ENCODE results near the gene TRIM29.

The TRIM29 gene

DNA sequence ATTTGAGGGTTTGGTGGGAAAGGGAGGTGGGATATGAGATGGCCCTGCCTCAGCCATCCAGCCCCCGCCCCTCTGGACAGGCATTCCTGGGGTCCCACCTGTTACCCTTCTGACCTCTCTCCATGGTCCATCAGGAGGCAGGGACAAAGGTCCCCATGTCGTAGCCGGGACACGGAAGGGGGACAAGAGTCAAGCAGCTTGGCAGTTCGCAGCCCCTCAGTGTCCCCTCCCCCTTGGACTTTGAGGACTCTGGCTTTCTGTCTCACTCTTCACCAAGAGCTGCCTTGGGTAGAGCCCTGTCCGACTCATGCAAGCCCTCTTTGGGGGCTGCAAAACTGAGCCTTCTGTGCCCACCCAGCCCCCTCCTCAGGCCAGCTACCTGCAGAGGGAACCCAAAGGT, 30.2 kb downstream of the TRIM29 start:
- no peak overlapping the region for H3K27ac ChIP-seq (ENCODE audit: insufficient read depth, low read length, poor library complexity, severe bottlenecking)
- no peak for DNase-seq
- H3K4me1 ChIP-seq (ENCODE audit: control insufficient read depth, insufficient read depth, low read length, poor library complexity, severe bottlenecking), result no peaks in the 10 kb centered on the region
- H3K4me3 ChIP-seq (ENCODE audit: insufficient read depth, low read depth, low read length, poor library complexity, severe bottlenecking), result no peak overlapping the region
- H3K27me3 ChIP-seq (replicated peaks; ENCODE audit: control insufficient read depth, insufficient read depth, low read length, poor library complexity, severe bottlenecking), result no peaks in the 10 kb centered on the region
- H3K9me3 ChIP-seq (ENCODE audit: control insufficient read depth, low read length), result no peaks in the 10 kb centered on the region
- H3K36me3 ChIP-seq (ENCODE audit: control insufficient read depth, insufficient read depth, low read length), result no peaks in the 10 kb centered on the region

DNA sequence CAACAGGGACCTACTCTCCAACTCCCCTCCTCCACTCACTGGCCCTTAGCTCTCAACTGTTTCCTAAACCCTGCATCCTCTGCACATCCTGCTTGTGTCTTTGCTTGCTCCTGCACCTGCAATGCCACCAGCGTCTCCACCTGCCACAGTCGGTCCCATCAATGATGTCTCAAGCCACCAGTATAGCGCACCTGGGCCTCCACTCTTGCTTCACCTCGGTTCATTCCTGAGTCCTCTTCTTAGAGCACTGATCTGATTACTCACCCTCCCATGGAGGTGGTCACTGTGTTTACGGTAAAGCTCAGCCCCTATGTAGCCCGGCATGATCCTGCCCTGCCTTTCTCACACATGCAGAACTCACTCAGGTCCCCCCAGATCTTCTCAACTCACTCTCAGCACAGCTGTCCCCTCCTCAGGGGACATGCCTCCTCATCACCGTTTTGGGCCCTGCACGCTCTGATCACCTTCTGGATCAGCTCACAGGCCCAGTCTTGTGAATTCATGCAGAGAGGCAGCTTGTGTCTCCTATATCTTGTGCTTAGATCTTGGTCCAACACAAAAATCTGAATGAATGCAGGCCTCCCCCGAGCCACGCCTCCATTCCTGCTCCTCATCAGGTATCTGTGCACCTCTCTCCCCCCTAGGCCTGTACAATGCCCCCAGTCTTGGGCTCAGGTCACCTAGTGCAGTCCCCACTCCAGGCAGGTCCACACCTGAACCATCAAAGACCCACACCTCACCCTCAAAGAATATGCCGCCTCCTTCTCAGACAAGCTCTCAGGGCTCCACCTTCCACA, 31.4 kb downstream of the TRIM29 start:
- H3K27me3 ChIP-seq (replicated peaks; ENCODE audit: control insufficient read depth, insufficient read depth, low read length, poor library complexity, severe bottlenecking), result no peaks in the 10 kb centered on the region
- no peak overlapping the region for H3K4me3 ChIP-seq (ENCODE audit: insufficient read depth, low read depth, low read length, poor library complexity, severe bottlenecking)
- no peaks in the 10 kb centered on the region for H3K9me3 ChIP-seq (ENCODE audit: control insufficient read depth, low read length)
- H3K27ac ChIP-seq (ENCODE audit: insufficient read depth, low read length, poor library complexity, severe bottlenecking), result no peak overlapping the region
- H3K4me1 ChIP-seq (ENCODE audit: control insufficient read depth, insufficient read depth, low read length, poor library complexity, severe bottlenecking), result no peaks in the 10 kb centered on the region
- no peak for DNase-seq
- H3K36me3 ChIP-seq (ENCODE audit: control insufficient read depth, insufficient read depth, low read length), result no peaks in the 10 kb centered on the region

DNA sequence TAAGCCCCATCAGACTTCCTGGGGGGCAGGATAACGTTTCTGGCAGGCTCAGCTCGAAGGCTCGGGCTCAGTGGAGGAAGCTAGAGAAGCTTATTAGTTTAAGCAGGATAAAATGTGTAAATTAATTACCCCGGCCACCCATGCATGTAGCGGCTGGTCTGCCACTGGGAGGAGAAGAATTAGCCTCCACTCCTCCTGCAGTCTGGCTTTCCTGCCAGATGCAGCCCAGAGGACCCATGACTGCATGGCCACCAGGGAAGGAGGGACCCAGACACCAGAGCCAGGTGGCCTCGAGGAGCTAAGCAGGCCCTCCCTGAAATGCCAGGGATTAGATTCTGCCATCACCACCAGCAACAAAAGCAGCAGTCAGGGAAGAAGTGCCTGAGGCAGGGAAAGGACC, 32.3 kb downstream of the TRIM29 start:
- no peak for DNase-seq
- H3K36me3 ChIP-seq (ENCODE audit: control insufficient read depth, insufficient read depth, low read length), result no peaks in the 10 kb centered on the region
- H3K27me3 ChIP-seq (replicated peaks; ENCODE audit: control insufficient read depth, insufficient read depth, low read length, poor library complexity, severe bottlenecking), result no peaks in the 10 kb centered on the region

DNA sequence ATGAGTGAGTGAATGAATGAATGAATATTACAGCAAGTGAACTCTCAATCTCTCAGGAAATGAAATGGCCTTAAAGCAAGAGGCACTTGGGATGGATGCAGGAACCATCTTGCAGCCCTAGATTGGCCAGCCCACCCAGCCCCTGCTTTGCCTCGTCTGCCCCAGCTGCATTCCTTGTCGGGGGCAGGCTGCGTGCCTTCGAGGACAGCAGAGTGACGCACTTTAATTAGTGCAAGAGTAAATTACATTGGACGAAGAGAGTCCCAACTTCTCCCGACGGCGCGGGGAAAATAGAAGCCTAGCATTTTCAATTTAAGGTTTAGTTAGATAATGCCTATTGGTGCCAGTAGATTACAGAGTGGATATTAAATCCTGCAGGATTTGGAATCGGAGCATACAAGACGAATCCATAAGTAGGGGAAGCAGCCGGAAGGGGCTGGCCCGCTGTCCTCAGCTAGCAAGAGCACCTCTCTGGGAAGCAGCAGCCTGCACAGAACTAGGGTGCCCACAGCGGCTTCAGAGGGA, 33.8 kb downstream of the TRIM29 start:
- no peak for DNase-seq
- Histone ChIP-seq H3K4me1 (ENCODE audit: control insufficient read depth, insufficient read depth, low read length, poor library complexity, severe bottlenecking) (no peaks in the 10 kb centered on the region), H3K4me3 (ENCODE audit: insufficient read depth, low read depth, low read length, poor library complexity, severe bottlenecking) (no peak overlapping the region), H3K27me3 (replicated peaks; ENCODE audit: control insufficient read depth, insufficient read depth, low read length, poor library complexity, severe bottlenecking) (no peaks in the 10 kb centered on the region), H3K36me3 (ENCODE audit: control insufficient read depth, insufficient read depth, low read length) (no peaks in the 10 kb centered on the region), H3K27ac (ENCODE audit: insufficient read depth, low read length, poor library complexity, severe bottlenecking) (no peak overlapping the region), H3K9me3 (ENCODE audit: control insufficient read depth, low read length) (no peaks in the 10 kb centered on the region)

More for the DNA sequence above, 32.3 kb downstream of the TRIM29 start:
- Histone ChIP-seq H3K9me3 (ENCODE audit: control insufficient read depth, low read length) (no peaks in the 10 kb centered on the region), H3K27ac (ENCODE audit: insufficient read depth, low read length, poor library complexity, severe bottlenecking) (no peak overlapping the region), H3K4me3 (ENCODE audit: insufficient read depth, low read depth, low read length, poor library complexity, severe bottlenecking) (no peak overlapping the region), H3K4me1 (ENCODE audit: control insufficient read depth, insufficient read depth, low read length, poor library complexity, severe bottlenecking) (no peaks in the 10 kb centered on the region)

DNA sequence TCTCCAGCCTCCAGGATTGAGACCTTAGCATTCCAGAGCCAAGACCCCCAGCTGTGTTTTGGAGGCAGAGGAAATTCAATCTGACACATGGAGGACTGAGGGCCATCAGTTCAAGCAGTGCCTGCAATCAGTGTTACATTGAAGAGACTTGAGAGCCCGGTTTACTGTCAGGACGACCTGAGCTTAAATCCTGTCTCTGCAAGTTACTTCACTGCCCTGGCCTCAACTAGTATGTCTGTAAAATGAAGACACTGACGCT, 35.1 kb downstream of the TRIM29 start:
- DNase-seq, result no peak
- Histone ChIP-seq H3K9me3 (ENCODE audit: control insufficient read depth, low read length) (no peaks in the 10 kb centered on the region), H3K4me3 (ENCODE audit: insufficient read depth, low read depth, low read length, poor library complexity, severe bottlenecking) (no peak overlapping the region), H3K27me3 (replicated peaks; ENCODE audit: control insufficient read depth, insufficient read depth, low read length, poor library complexity, severe bottlenecking) (no peaks in the 10 kb centered on the region), H3K27ac (ENCODE audit: insufficient read depth, low read length, poor library complexity, severe bottlenecking) (no peak overlapping the region), H3K4me1 (ENCODE audit: control insufficient read depth, insufficient read depth, low read length, poor library complexity, severe bottlenecking) (no peaks in the 10 kb centered on the region), H3K36me3 (ENCODE audit: control insufficient read depth, insufficient read depth, low read length) (no peaks in the 10 kb centered on the region)

DNA sequence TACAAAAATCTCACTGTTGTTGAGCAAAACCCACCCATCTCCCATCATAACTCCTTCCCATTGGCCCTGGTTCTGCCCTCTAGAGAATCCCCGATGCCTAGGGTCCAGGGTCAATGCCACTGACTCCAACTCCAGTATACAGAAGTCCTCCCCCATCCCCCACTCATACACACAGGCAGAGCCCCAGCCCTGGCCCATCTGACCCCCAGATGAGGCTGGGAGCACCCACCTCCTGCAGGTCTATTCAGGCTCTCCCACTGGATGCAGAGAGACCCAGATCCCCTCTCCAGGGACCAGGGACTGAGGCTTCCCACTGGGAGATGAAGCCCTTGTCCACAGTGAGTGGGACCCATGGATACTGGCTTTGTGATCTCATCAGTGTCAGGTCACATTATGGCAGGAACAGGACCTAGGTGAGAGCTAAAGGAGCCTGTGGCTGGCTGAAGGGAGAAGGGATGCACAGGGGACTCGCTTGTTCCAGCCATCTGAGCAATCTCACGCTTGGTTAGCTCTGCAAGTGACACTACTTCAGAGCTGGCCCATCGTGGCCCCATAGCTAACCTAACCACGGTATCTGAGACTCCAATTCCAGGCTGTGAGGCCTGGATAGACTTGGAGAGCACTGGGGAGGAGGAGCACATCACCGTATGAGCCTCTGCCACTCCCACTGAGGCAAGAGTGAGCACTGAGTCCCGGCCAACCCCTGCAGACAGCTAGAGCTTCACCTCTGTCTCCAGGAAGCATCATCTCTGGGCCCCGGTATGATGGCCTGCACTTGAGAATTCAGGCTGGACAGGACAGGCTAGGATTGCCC, 35.7 kb downstream of the TRIM29 start:
- no peak for DNase-seq
- Histone ChIP-seq H3K4me1 (ENCODE audit: control insufficient read depth, insufficient read depth, low read length, poor library complexity, severe bottlenecking) (no peaks in the 10 kb centered on the region), H3K27ac (ENCODE audit: insufficient read depth, low read length, poor library complexity, severe bottlenecking) (no peak overlapping the region), H3K9me3 (ENCODE audit: control insufficient read depth, low read length) (no peaks in the 10 kb centered on the region), H3K27me3 (replicated peaks; ENCODE audit: control insufficient read depth, insufficient read depth, low read length, poor library complexity, severe bottlenecking) (no peaks in the 10 kb centered on the region), H3K36me3 (ENCODE audit: control insufficient read depth, insufficient read depth, low read length) (no peaks in the 10 kb centered on the region), H3K4me3 (ENCODE audit: insufficient read depth, low read depth, low read length, poor library complexity, severe bottlenecking) (no peak overlapping the region)

DNA sequence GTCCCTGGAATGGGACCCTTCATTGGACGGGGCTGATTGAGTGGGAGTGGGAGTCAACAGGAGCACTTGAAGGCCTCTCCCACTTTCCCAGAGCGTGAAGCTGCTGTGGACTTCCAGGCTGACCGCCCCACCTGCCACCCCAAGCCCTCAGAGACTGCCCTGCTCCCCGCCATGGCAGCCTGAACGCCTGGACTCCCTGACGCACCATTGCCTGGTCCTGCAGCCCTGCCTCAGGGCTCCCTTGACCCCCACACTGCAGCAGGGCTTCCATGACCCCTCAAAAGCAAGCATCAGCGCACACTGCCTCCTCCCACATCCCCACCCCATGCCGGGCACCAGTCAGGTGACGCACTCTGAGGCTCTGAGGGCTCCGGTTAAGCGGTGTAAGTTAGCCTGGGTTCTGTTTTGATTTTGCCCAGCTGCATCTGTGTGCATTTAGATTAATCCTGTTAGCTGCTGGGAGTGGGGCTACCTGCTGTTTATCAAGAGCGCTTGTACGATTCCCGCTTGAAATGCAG, 39.4 kb downstream of the TRIM29 start:
- Histone ChIP-seq H3K9me3 (ENCODE audit: control insufficient read depth, low read length) (no peaks in the 10 kb centered on the region), H3K27me3 (replicated peaks; ENCODE audit: control insufficient read depth, insufficient read depth, low read length, poor library complexity, severe bottlenecking) (no peaks in the 10 kb centered on the region), H3K27ac (ENCODE audit: insufficient read depth, low read length, poor library complexity, severe bottlenecking) (no peak overlapping the region), H3K4me1 (ENCODE audit: control insufficient read depth, insufficient read depth, low read length, poor library complexity, severe bottlenecking) (no peaks in the 10 kb centered on the region), H3K4me3 (ENCODE audit: insufficient read depth, low read depth, low read length, poor library complexity, severe bottlenecking) (no peak overlapping the region), H3K36me3 (ENCODE audit: control insufficient read depth, insufficient read depth, low read length) (no peaks in the 10 kb centered on the region)
- no peak for DNase-seq

DNA sequence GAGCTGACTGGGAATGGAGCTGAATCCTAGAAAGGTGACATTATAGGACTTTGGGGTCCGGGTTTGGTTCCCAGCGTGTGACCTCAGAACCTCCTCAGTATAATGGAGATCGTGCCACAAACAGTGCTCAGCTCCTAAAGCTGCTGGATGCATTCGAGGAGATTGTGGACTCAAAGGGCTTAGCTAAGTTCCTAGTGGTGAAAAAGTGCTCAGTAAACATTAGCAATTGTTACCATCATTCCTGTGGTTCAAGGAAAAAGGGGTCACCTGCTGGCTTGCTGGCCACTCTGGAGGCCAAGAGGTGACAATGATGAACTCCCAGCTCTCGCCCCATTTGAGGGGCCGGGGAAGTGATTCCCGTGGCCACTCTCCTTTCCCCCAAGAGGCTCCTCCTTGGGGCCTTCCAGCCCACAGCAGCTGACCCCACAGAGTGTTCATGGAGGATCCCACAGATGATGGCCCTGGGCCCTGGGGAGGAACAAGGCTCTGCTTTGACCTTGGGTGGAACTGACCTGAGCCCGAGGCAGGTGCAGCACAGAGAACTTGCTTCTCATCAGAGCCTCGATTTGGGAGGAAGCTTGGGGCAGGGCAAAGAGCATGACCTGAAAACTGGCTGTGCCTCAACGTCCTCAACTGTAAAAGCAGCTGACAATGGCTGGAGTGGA, 40.1 kb downstream of the TRIM29 start:
- no peaks in the 10 kb centered on the region for H3K36me3 ChIP-seq (ENCODE audit: control insufficient read depth, insufficient read depth, low read length)
- no peaks in the 10 kb centered on the region for H3K4me1 ChIP-seq (ENCODE audit: control insufficient read depth, insufficient read depth, low read length, poor library complexity, severe bottlenecking)
- no peak overlapping the region for H3K27ac ChIP-seq (ENCODE audit: insufficient read depth, low read length, poor library complexity, severe bottlenecking)
- no peaks in the 10 kb centered on the region for H3K9me3 ChIP-seq (ENCODE audit: control insufficient read depth, low read length)
- H3K27me3 ChIP-seq (replicated peaks; ENCODE audit: control insufficient read depth, insufficient read depth, low read length, poor library complexity, severe bottlenecking), result no peaks in the 10 kb centered on the region
- no peak for DNase-seq
- no peak overlapping the region for H3K4me3 ChIP-seq (ENCODE audit: insufficient read depth, low read depth, low read length, poor library complexity, severe bottlenecking)

DNA sequence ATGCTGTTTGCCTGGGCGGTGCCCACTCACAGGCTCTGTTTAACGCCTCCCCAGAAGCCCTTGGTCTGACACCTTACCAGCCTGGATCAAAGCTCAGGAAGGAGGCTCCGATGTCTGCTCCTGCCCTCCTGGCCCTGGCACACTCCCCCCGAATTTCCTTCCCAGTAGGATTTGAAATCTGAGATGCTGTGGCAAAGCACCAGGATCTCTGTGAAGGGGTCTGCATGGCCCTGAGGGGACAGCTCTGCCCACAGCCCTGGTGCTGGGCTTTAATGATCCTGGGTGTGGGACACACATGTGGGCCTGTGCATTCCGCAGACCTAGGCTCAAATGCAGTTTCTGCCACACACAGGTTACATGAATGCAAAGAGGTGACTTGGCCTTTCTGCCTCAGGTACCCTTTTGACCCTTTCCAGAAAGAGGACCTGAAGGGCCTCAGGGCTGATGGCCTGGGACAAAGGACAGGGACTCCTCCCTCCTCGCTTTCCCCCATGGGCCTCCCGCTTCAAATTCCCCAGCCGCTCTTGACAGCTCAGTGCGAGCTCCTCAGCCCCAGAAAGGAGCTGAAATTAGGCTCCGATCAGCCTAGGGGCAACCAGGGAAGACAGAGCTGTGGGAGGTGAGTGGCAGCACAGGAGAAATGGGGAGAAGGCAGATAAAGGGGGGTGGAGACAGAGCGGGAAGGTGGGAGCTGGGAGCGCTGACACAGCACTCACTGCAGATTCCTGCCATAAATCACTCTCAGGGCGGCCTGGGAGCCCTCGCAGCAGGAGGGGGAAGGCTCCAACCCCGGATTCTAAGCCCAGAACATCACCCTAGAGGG, 41.3 kb downstream of the TRIM29 start:
- Histone ChIP-seq H3K4me1 (ENCODE audit: control insufficient read depth, insufficient read depth, low read length, poor library complexity, severe bottlenecking) (no peaks in the 10 kb centered on the region), H3K4me3 (ENCODE audit: insufficient read depth, low read depth, low read length, poor library complexity, severe bottlenecking) (no peak overlapping the region), H3K27me3 (replicated peaks; ENCODE audit: control insufficient read depth, insufficient read depth, low read length, poor library complexity, severe bottlenecking) (no peaks in the 10 kb centered on the region), H3K36me3 (ENCODE audit: control insufficient read depth, insufficient read depth, low read length) (no peaks in the 10 kb centered on the region), H3K27ac (ENCODE audit: insufficient read depth, low read length, poor library complexity, severe bottlenecking) (no peak overlapping the region), H3K9me3 (ENCODE audit: control insufficient read depth, low read length) (no peaks in the 10 kb centered on the region)
- no peak for DNase-seq
